K562 (cell line): Measurements from ENCODE around the gene KAZALD1. TPM values are rescaled to one million over a fixed set of nuclear protein-coding genes. Genes with fewer than 3 reads are reported as not detected.

Experiments used
- ATAC-seq: fragments of 200-7000 bp; cut with Tn5 transposase; 3 replicates; pipeline ENCODE4 v1.9.1; 2020; ENCODE audit warnings: moderate library complexity
- BruUV-seq: library from RNA; stranded (reverse); fragments of 400-500 nt; replicated peaks from 2 replicates; lab custom pipeline; 2021; lab: Mats Ljungman, UMichigan
- CTCF ChIA-PET: fragments of 300-600 bp; formaldehyde crosslinking; extraction: SDS; loops from one replicate; lab custom pipeline; 2021; ENCODE audit warnings: low intra/inter-chr PET ratio; lab: Yijun Ruan, JAX
- POLR2A ChIA-PET: fragments of 300-600, 350-650 bp; sonication (Branson Sonifier 250); formaldehyde crosslinking; extraction: SDS; loops from one replicate; lab custom pipeline; 2021; ENCODE audit warnings: antibody characterized with exemption, inconsistent platforms; lab: Yijun Ruan, JAX
- DNase-seq, 4 experiments: peaks; one replicate each; pipeline versions ENCODE4 v3.0.0 to v3.0.0-alpha.2; 2011 to 2018; ENCODE audit warnings: low spot score in 3 of 4, mixed read lengths in 3 of 4; ENCODE audit errors: extremely low read depth in 1 of 4
- FAIRE-seq: peaks from 2 replicates; lab custom pipeline; 2011; peaks lifted over from hg19 to GRCh38; lab: Jason Lieb, UNC
- H2AFZ ChIP-seq: 2 replicates; pipeline ENCODE4 v1.6.0; 2011; ENCODE audit warnings: low read depth, low read length, control low read depth, inconsistent platforms
- H3K27ac ChIP-seq: fragments of 200-600 bp; 3 replicates; pipeline ENCODE4 v1.8.0; 2011; ENCODE audit warnings: low read depth, mild to moderate bottlenecking, control low read depth, inconsistent platforms, low read length, moderate library complexity, mixed read lengths; ENCODE audit errors: extremely low read depth
- H3K27me3 ChIP-seq, 2 experiments: fragments of 300-600 bp in 1 of 2; 2 replicates in 1 of 2; 3 replicates in 1 of 2; pipeline versions ENCODE4 v1.6.0 to v1.8.0; 2011; ENCODE audit warnings: inconsistent platforms in 2 of 2, low read length in 2 of 2, mild to moderate bottlenecking in 1 of 2, mixed read lengths in 1 of 2, moderate library complexity in 1 of 2; ENCODE audit not compliant: control insufficient read depth in 2 of 2, insufficient read depth in 2 of 2
- H3K36me3 ChIP-seq: fragments of 300-600 bp; 3 replicates; pipeline ENCODE4 v1.8.0; 2011; ENCODE audit warnings: mild to moderate bottlenecking, low read length, inconsistent platforms; ENCODE audit not compliant: control insufficient read depth, insufficient read depth
- H3K4me1 ChIP-seq, 2 experiments: fragments of 200-600 bp in 1 of 2; replicated peaks in 1 of 2; 2 replicates in 1 of 2; 3 replicates in 1 of 2; pipeline versions ENCODE4 v1.5.1 to v1.8.0; 2011; ENCODE audit warnings: inconsistent platforms in 2 of 2, low read length in 2 of 2, mild to moderate bottlenecking in 1 of 2, mixed read lengths in 1 of 2, moderate library complexity in 1 of 2; ENCODE audit not compliant: control insufficient read depth in 2 of 2, insufficient read depth in 2 of 2
- H3K4me2 ChIP-seq: 2 replicates; pipeline ENCODE4 v1.6.1; 2011; ENCODE audit warnings: low read length, control low read depth, inconsistent platforms, mixed read lengths; ENCODE audit not compliant: insufficient read depth
- H3K4me3 ChIP-seq: fragments of 200-600 bp; sonication (generic), shearing (Covaris generic); 2 replicates; pipeline ENCODE4 v1.5.1; 2016; ENCODE audit warnings: control low read depth, inconsistent platforms
- H3K79me2 ChIP-seq: fragments of 200-600 bp; 3 replicates; pipeline ENCODE4 v1.8.0; 2011; ENCODE audit warnings: low read length, inconsistent platforms; ENCODE audit not compliant: control insufficient read depth, insufficient read depth
- H3K9ac ChIP-seq, 2 experiments: 2 replicates each; pipeline versions ENCODE4 v1.6.0 to v1.6.1; 2011; ENCODE audit warnings: low read depth in 2 of 2, low read length in 2 of 2, control low read depth in 1 of 2, inconsistent platforms in 1 of 2, mild to moderate bottlenecking in 1 of 2, mixed read lengths in 1 of 2; ENCODE audit not compliant: insufficient read depth in 1 of 2
- H3K9me1 ChIP-seq: one replicate; pipeline ENCODE4 v1.6.0; 2011; ENCODE audit warnings: inconsistent platforms, mild to moderate bottlenecking, low read length, moderate library complexity; ENCODE audit not compliant: control insufficient read depth, insufficient read depth
- H3K9me3 ChIP-seq: replicated peaks from 2 replicates; pipeline ENCODE4 v1.5.1; 2011; ENCODE audit warnings: low read depth, low read length, inconsistent platforms; ENCODE audit not compliant: control insufficient read depth, insufficient read depth
- H4K20me1 ChIP-seq: replicated peaks from 2 replicates; pipeline ENCODE4 v1.6.1; 2011; ENCODE audit warnings: low read length, inconsistent platforms, mixed read lengths; ENCODE audit not compliant: control insufficient read depth, insufficient read depth
- ATF2 ChIP-seq: sonication (generic); formaldehyde crosslinking; IDR thresholded peaks from 2 replicates; pipeline ENCODE4 v1.8.1; 2022; ENCODE audit warnings: missing genetic modification reagents
- ETS2 ChIP-seq: IDR thresholded peaks from 2 replicates; pipeline ENCODE4 v1.6.1; 2016; ENCODE audit warnings: borderline replicate concordance, missing genetic modification characterization, mild to moderate bottlenecking, moderate library complexity, missing compliant biosample characterization; ENCODE audit not compliant: poor library complexity, severe bottlenecking
- NCOA4 ChIP-seq: fragments of 450-650 bp; IDR thresholded peaks from 2 replicates; pipeline ENCODE4 v1.6.1; 2018; ENCODE audit warnings: mild to moderate bottlenecking; ENCODE audit not compliant: partially characterized antibody
- RBBP5 ChIP-seq: fragments of 200-600 bp; sonication (generic); IDR thresholded peaks from 2 replicates; pipeline ENCODE4 v1.6.1; 2012; ENCODE audit warnings: borderline replicate concordance, mild to moderate bottlenecking, low read length, control low read depth, inconsistent platforms; ENCODE audit not compliant: insufficient read depth, poor library complexity, severe bottlenecking
- SUPT5H ChIP-seq: fragments of 450-650 bp; IDR thresholded peaks from 2 replicates; pipeline ENCODE4 v1.6.1; 2016
- THAP12 ChIP-seq: fragments of 250-450 bp; sonication (Bioruptor Pico); IDR thresholded peaks from 2 replicates; pipeline ENCODE4 v1.9.0; 2021; ENCODE audit warnings: mild to moderate bottlenecking, inconsistent platforms
- ZNF253 ChIP-seq: fragments of 250-450 bp; sonication (Bioruptor Pico); conservative IDR thresholded peaks from 2 replicates; pipeline ENCODE4 v1.6.1; 2021; ENCODE audit warnings: mild to moderate bottlenecking
- WGBS: fragments of 100-300 bp; shearing (Covaris generic); methylation state at CpG from one replicate; pipeline ENCODE4 v1.1.6; 2016; ENCODE audit warnings: low coverage, mixed read lengths; ENCODE audit not compliant: insufficient coverage; ENCODE audit errors: missing lambda C conversion rate; 5-methylcytosine and 5-hydroxymethylcytosine counted together
- in situ Hi-C: fragments of 300-500 bp; cut with MboI; formaldehyde crosslinking; loops from 4 replicates; pipeline ENCODE4 v1.15.0; 2018; ENCODE audit warnings: inconsistent platforms, mixed read lengths
- intact Hi-C: fragments of 100-400 bp; cut with micrococcal nuclease; formaldehyde crosslinking; loops from 2 replicates; pipeline ENCODE4 v1.14.2; 2022
- polyA plus RNA-seq, 8 experiments: library from polyadenylated mRNA; depleted of rRNA in 4 of 8; stranded (reverse) in 5 of 8; unstranded in 3 of 8; fragments of >200 nt; fragmentation: Nextera tagmentation in 2 of 8; fragmentation: Illumina TruSeq in 1 of 8; extraction: Ambion mirVana in 2 of 8; extraction: Trizol in 1 of 8; gene quantifications; 2 replicates each; pipeline versions ENCODE4 v1.2.1 to v1.2.3, GENCODE V29; 2011 to 2014; ENCODE audit warnings: inconsistent platforms in 1 of 8, missing spikeins in 1 of 8
- total RNA-seq, 7 experiments: library from RNA; depleted of rRNA in 6 of 7; stranded (reverse); fragments of >200 nt in 6 of 7; fragmentation: Illumina TruSeq in 2 of 7; extraction: Trizol in 2 of 7; gene quantifications; 2 replicates each; pipeline versions ENCODE4 v1.2.1 to v1.2.3, GENCODE V29; 2011 to 2021; ENCODE audit warnings: low replicate concordance in 1 of 7

The KAZALD1 gene
- total and polyA plus RNA-seq, 9 of the 15 experiments (the other 6 are each of a cell fraction or from before 2014, with no cell fraction given): 0.15 to 10.0 (median 4.9) TPM

DNA sequence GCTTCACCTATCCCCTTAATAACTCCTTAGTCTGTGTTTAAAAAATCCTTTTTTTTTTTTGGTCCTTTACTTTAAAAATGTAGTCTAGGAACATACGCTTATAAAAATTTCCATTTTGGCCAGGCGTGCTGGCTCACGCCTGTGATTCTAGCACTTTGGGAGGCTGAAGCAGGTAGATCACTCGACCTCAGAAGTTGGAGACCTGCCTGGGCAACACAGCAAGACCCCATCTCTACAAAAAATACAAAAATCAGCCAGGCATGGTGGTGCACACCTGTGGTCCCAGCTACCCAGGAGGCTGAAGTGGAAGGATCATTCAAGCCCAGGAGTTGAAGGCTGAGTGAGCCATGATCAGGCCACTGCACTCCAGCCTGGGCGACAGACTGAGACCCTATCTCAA is 14.8 kb downstream of the KAZALD1 start:
- 19% methylated on average over 4 of the region's 5 CpGs for WGBS
- H3K27ac ChIP-seq: no peak overlapping the region
- H4K20me1 ChIP-seq: no peaks in the 10 kb centered on the region
- no TSS peak for BruUV-seq
- H3K9ac ChIP-seq: no peak overlapping the region
- no peaks in the 10 kb centered on the region for H3K79me2 ChIP-seq
- no peak for TF ChIP-seq ETS2 (tag)
- TF ChIP-seq SUPT5H: no peak
- no peak for TF ChIP-seq ZNF253 (CRISPR knock-in tag)
- no peak for TF ChIP-seq RBBP5
- TF ChIP-seq THAP12: no peak
- TF ChIP-seq ATF2 (CRISPR knock-in tag): no peak
- no peak for TF ChIP-seq NCOA4
- TF ChIP-seq, all 486 proteins: peak for 0
- FAIRE-seq (no peak), ATAC-seq (no peak), DNase-seq (no peak)
- Histone ChIP-seq H2AFZ (no peak overlapping the region), H3K4me1 (peaks cover 9 to 10% of the 10 kb centered on the region in 2 experiments; a peak in 3 of 5 replicates), H3K4me2 (no peak overlapping the region), H3K4me3 (no peak overlapping the region), H3K9me3 (no peaks in the 10 kb centered on the region), H3K36me3 (no peaks in the 10 kb centered on the region), H3K27me3 (peaks cover 0 to 7% of the 10 kb centered on the region in 2 experiments; a peak in 3 of 5 replicates), H3K9me1 (no peaks in the 10 kb centered on the region)
- in situ Hi-C loops (no loop called here), intact Hi-C loops (no loop called here)
- CTCF ChIA-PET: no interaction called here
- POLR2A ChIA-PET: interaction anchor here (0.8 kb wide), 1 partner anchor 10 kb away, joined by 3 read pairs; no protein-coding TSS in a partner anchor
